ENCODE measurements around the gene TUSC2.
A peak's percentile ranks its signal among the peaks of the same experiment; 100 is the strongest.

Gene TUSC2

DNA sequence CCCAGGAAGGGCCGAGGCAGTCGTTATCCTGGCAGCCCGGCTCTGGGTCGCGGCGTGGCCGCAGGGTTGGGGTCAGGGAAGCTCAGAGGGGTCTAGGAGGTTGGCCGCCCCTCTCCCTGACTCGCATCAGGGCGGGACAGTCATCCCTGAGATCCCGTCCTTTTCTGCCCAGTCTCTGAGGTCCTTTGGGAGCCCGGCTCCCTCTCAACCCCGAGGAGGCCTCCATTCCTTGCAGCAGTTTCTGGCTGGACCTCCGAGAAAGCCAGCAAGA is 6.0 kb downstream of the TUSC2 start:
- H2AFZ ChIP-seq (ENCODE audit: low read length), result 0 out of 2 replicates have a peak overlapping the region, but pooled peaks have one; percentile 98

DNA sequence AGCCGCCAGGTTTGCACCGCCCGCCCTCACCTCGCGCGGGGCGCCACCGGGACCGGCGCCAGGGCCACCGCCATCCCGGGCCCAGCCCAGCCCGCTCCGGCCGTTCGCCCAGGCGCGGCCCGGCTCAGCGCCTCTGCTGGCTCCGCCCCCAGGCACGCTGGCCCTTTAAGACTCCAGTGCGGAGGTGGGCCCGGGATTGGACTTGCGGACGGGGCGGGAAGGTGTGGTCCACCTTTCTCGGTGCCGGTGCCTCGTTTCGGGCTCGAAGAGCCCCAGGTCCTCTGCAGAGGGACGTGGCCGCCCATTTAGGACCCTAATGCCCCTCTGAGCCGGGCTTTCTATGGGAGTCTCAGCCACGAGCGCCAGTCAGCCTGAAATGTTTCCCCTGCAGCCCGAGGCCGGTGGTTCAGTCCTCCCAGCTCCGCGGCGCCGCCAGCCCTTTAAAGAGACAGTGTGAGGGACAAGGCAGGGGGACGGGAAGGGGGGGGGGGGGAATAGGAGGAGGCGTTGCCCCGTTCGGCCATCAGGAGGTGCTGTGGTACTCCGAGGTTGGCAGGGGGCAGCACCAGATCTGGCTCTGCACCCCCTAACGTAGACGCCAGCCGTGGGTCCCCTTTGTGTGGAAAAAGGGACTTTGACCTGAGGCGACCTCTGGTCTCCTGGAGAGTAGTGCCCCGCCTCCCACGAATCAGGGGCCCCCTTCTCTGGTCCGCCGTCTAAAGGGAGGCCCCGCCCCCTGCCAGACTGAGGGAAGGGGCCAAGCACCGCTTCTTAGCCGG is 6.5 kb downstream of the TUSC2 start:
- Histone ChIP-seq H3K9ac (ENCODE audit: low read depth, low read length, poor library complexity, severe bottlenecking) (peak overlapping the region; percentile 77), H3K9me2 (replicated peaks; ENCODE audit: low read depth, low read length) (no peaks in the 10 kb centered on the region), H3K36me3 (ENCODE audit: insufficient read depth, low read length) (no peaks in the 10 kb centered on the region), H3K4me1 (ENCODE audit: insufficient read depth, low read length, poor library complexity, severe bottlenecking) (peaks cover 38% of the 10 kb centered on the region), H3K27me3 (ENCODE audit: insufficient read depth, low read length, poor library complexity, severe bottlenecking) (no peaks in the 10 kb centered on the region), H2AFZ (ENCODE audit: low read length) (peak overlapping the region; percentile 98), H3F3A (ENCODE audit: low read depth) (no peaks in the 10 kb centered on the region), H3K79me2 (ENCODE audit: insufficient read depth, low read length) (peaks cover 33% of the 10 kb centered on the region), H3K4me2 (ENCODE audit: low read depth, low read length, poor library complexity, severe bottlenecking) (peak overlapping the region; percentile 95), H4K20me1 (ENCODE audit: insufficient read depth, low read length, poor library complexity, severe bottlenecking) (peaks cover 15% of the 10 kb centered on the region), H3K9me3 (ENCODE audit: insufficient read depth, low read depth, low read length) (no peaks in the 10 kb centered on the region), H3K4me3 (ENCODE audit: low read length, poor library complexity, severe bottlenecking) (peak overlapping the region; percentile 78)
- TF ChIP-seq EZH2phosphoT487 (IDR thresholded peaks at IDR 0.05; ENCODE audit: borderline replicate concordance), result no peak
- TF ChIP-seq, protein P1, sequence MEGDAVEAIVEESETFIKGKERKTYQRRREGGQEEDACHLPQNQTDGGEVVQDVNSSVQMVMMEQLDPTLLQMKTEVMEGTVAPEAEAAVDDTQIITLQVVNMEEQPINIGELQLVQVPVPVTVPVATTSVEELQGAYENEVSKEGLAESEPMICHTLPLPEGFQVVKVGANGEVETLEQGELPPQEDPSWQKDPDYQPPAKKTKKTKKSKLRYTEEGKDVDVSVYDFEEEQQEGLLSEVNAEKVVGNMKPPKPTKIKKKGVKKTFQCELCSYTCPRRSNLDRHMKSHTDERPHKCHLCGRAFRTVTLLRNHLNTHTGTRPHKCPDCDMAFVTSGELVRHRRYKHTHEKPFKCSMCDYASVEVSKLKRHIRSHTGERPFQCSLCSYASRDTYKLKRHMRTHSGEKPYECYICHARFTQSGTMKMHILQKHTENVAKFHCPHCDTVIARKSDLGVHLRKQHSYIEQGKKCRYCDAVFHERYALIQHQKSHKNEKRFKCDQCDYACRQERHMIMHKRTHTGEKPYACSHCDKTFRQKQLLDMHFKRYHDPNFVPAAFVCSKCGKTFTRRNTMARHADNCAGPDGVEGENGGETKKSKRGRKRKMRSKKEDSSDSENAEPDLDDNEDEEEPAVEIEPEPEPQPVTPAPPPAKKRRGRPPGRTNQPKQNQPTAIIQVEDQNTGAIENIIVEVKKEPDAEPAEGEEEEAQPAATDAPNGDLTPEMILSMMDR (conservative IDR thresholded peaks at IDR 0.05; ENCODE audit: low read length), result peak; percentile 58

More for the DNA sequence above, 6.0 kb downstream of the TUSC2 start:
- Histone ChIP-seq H3K9ac (ENCODE audit: low read depth, low read length, poor library complexity, severe bottlenecking) (no peak overlapping the region), H3K79me2 (ENCODE audit: insufficient read depth, low read length) (peaks cover 38% of the 10 kb centered on the region), H3K9me2 (replicated peaks; ENCODE audit: low read depth, low read length) (no peaks in the 10 kb centered on the region), H4K20me1 (ENCODE audit: insufficient read depth, low read length, poor library complexity, severe bottlenecking) (peaks cover 16% of the 10 kb centered on the region), H3K4me3 (ENCODE audit: low read length, poor library complexity, severe bottlenecking) (peak overlapping the region; percentile 78), H3K4me1 (ENCODE audit: insufficient read depth, low read length, poor library complexity, severe bottlenecking) (peaks cover 38% of the 10 kb centered on the region), H3F3A (ENCODE audit: low read depth) (no peaks in the 10 kb centered on the region), H3K27me3 (ENCODE audit: insufficient read depth, low read length, poor library complexity, severe bottlenecking) (no peaks in the 10 kb centered on the region), H3K9me3 (ENCODE audit: insufficient read depth, low read depth, low read length) (no peaks in the 10 kb centered on the region), H3K36me3 (ENCODE audit: insufficient read depth, low read length) (no peaks in the 10 kb centered on the region), H3K4me2 (ENCODE audit: low read depth, low read length, poor library complexity, severe bottlenecking) (peak overlapping the region; percentile 95)
- no peak for TF ChIP-seq EZH2phosphoT487 (IDR thresholded peaks at IDR 0.05; ENCODE audit: borderline replicate concordance)
- TF ChIP-seq, protein P1 (conservative IDR thresholded peaks at IDR 0.05; ENCODE audit: low read length), result no peak

DNA sequence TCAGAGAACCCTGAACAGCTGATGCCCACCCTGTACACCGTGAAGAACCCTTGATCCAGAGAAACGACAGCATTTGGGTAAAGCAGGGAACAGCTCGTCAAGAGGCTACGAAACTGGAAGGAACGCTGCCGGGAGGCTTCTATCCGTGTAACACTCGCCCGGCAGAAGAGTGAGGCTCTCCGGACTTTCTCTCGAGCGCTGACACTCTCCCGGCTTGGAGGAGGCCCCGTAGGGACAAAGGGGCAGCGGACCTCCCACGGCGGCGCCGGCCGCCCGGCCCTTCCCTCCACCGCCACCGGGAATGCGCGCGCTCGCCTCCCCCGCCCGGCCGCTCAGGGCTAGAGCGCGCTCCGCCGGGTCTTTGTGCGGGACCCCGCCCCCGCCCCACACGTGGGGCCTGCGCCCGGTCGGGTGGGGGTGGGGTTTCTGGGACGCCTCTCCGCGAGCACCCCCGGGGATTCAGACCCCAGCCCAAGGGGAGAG is 7.1 kb downstream of the TUSC2 start:
- Histone ChIP-seq H3K79me2 (ENCODE audit: insufficient read depth, low read length) (peaks cover 29% of the 10 kb centered on the region), H3K4me3 (ENCODE audit: low read length, poor library complexity, severe bottlenecking) (peak overlapping the region; percentile 78), H3K4me1 (ENCODE audit: insufficient read depth, low read length, poor library complexity, severe bottlenecking) (peaks cover 39% of the 10 kb centered on the region), H3K27me3 (ENCODE audit: insufficient read depth, low read length, poor library complexity, severe bottlenecking) (no peaks in the 10 kb centered on the region), H2AFZ (ENCODE audit: low read length) (peak overlapping the region; percentile 98), H3K36me3 (ENCODE audit: insufficient read depth, low read length) (no peaks in the 10 kb centered on the region), H3F3A (ENCODE audit: low read depth) (no peaks in the 10 kb centered on the region), H3K9me2 (replicated peaks; ENCODE audit: low read depth, low read length) (no peaks in the 10 kb centered on the region), H3K4me2 (ENCODE audit: low read depth, low read length, poor library complexity, severe bottlenecking) (peak overlapping the region; percentile 95), H3K9ac (ENCODE audit: low read depth, low read length, poor library complexity, severe bottlenecking) (peak overlapping the region; percentile 77), H4K20me1 (ENCODE audit: insufficient read depth, low read length, poor library complexity, severe bottlenecking) (peaks cover 15% of the 10 kb centered on the region), H3K9me3 (ENCODE audit: insufficient read depth, low read depth, low read length) (no peaks in the 10 kb centered on the region)
- TF ChIP-seq, protein P1 (conservative IDR thresholded peaks at IDR 0.05; ENCODE audit: low read length), result no peak
- no peak for TF ChIP-seq EZH2phosphoT487 (IDR thresholded peaks at IDR 0.05; ENCODE audit: borderline replicate concordance)
